ENCODE results near the gene RETREG3. TPM values are rescaled to one million over a fixed set of nuclear protein-coding genes. Genes with fewer than 3 reads are reported as not detected.

The RETREG3 gene
- total RNA-seq, 3 donors from 2014 or later (not counting 1 experiment from before 2014, with no cell fraction given), result 76.0 to 114 (median 101) TPM

DNA sequence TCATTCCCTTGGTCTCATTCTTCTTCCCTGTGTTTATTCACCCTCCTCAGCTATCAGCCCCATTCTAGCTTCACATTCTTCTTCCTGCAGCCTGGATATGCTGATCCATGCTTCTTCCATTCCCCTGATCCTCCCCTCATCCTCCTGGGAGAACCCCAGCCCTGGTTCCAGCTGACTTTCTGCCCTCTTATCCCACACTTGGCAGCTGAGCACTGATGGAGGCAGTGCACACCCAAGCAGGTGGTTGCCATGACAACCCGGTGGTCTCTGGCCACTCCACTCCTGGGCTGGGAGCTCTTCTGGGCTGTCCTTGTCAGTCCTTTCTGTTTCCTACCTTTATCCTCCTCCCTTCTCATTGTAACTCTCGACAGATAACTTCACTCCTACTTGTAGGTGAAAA lies 33.2 kb upstream of the RETREG3 start:
- Mint-ChIP-seq H3K36me3 (no peaks in the 10 kb centered on the region), H3K4me3 (no peak overlapping the region), H3K27ac (no peak overlapping the region), H3K4me1 (peaks cover 14 to 24% of the 10 kb centered on the region in 2 donors), H3K27me3 (ENCODE audit: low read depth in 2 of 2) (peaks cover 0 to 10% of the 10 kb centered on the region in 2 donors), H3K9me3 (no peaks in the 10 kb centered on the region)
- TF ChIP-seq, protein P1, sequence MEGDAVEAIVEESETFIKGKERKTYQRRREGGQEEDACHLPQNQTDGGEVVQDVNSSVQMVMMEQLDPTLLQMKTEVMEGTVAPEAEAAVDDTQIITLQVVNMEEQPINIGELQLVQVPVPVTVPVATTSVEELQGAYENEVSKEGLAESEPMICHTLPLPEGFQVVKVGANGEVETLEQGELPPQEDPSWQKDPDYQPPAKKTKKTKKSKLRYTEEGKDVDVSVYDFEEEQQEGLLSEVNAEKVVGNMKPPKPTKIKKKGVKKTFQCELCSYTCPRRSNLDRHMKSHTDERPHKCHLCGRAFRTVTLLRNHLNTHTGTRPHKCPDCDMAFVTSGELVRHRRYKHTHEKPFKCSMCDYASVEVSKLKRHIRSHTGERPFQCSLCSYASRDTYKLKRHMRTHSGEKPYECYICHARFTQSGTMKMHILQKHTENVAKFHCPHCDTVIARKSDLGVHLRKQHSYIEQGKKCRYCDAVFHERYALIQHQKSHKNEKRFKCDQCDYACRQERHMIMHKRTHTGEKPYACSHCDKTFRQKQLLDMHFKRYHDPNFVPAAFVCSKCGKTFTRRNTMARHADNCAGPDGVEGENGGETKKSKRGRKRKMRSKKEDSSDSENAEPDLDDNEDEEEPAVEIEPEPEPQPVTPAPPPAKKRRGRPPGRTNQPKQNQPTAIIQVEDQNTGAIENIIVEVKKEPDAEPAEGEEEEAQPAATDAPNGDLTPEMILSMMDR (IDR thresholded peaks at IDR 0.05), result no peak
- DNase-seq (no peak), ATAC-seq (no peak)
- Histone ChIP-seq H3K36me3 (ENCODE audit: control insufficient read depth, insufficient read depth, low read length) (no peaks in the 10 kb centered on the region), H3K4me3 (ENCODE audit: low read length) (no peak overlapping the region), H3K27ac (ENCODE audit: low read length) (no peak overlapping the region), H3K4me1 (ENCODE audit: control insufficient read depth, insufficient read depth, low read length) (peaks cover 22% of the 10 kb centered on the region), H3K27me3 (ENCODE audit: control insufficient read depth, insufficient read depth, low read length) (no peaks in the 10 kb centered on the region), H3K9me3 (ENCODE audit: control insufficient read depth, insufficient read depth, low read length) (no peaks in the 10 kb centered on the region)
- 42% methylated on average over 2 of the region's 2 CpGs for WGBS (ENCODE audit: insufficient coverage)
- intact Hi-C loops (cut with micrococcal nuclease), result no loop called here

DNA sequence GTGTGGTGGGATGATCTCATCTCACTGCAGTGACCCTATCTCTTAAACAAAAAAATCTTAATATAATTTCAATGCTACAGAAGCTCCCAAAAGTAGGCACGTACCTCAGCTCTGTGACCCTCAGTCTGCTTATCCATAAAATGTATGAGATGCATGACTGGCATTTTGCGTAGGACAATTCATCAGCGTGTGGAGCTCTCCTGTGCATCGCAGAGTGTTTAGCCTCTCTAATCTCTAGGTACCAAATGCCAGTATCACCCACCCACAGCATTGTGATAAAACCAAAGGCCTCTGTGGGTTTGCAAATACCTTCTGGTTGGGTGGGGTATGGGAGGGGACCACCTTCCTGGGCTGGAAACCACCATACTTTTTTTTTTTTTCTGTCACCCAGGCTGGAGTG lies 30.9 kb upstream of the RETREG3 start:
- peaks cover 0 to 7% of the 10 kb centered on the region in 2 donors for H3K27me3 Mint-ChIP-seq (ENCODE audit: low read depth in 2 of 2)
- Histone ChIP-seq H3K27ac (ENCODE audit: low read length) (no peak overlapping the region), H3K36me3 (ENCODE audit: control insufficient read depth, insufficient read depth, low read length) (no peaks in the 10 kb centered on the region), H3K27me3 (ENCODE audit: control insufficient read depth, insufficient read depth, low read length) (no peaks in the 10 kb centered on the region), H3K9me3 (ENCODE audit: control insufficient read depth, insufficient read depth, low read length) (no peaks in the 10 kb centered on the region), H3K4me1 (ENCODE audit: control insufficient read depth, insufficient read depth, low read length) (peaks cover 16% of the 10 kb centered on the region), H3K4me3 (ENCODE audit: low read length) (no peak overlapping the region)
- no peaks in the 10 kb centered on the region for H3K36me3 Mint-ChIP-seq
- TF ChIP-seq, protein P1 (IDR thresholded peaks at IDR 0.05), result no peak
- 97% methylated on average over 2 of the region's 4 CpGs for WGBS (ENCODE audit: insufficient coverage)
- no peak overlapping the region for H3K27ac Mint-ChIP-seq
- H3K4me1 Mint-ChIP-seq, result peaks cover 14 to 24% of the 10 kb centered on the region in 2 donors
- H3K9me3 Mint-ChIP-seq, result no peaks in the 10 kb centered on the region
- H3K4me3 Mint-ChIP-seq, result peak overlapping the region; percentile 53
- ATAC-seq (peak in 1 of 3 donors; percentile 53), DNase-seq (no peak)
- intact Hi-C loops (cut with micrococcal nuclease), result no loop called here

DNA sequence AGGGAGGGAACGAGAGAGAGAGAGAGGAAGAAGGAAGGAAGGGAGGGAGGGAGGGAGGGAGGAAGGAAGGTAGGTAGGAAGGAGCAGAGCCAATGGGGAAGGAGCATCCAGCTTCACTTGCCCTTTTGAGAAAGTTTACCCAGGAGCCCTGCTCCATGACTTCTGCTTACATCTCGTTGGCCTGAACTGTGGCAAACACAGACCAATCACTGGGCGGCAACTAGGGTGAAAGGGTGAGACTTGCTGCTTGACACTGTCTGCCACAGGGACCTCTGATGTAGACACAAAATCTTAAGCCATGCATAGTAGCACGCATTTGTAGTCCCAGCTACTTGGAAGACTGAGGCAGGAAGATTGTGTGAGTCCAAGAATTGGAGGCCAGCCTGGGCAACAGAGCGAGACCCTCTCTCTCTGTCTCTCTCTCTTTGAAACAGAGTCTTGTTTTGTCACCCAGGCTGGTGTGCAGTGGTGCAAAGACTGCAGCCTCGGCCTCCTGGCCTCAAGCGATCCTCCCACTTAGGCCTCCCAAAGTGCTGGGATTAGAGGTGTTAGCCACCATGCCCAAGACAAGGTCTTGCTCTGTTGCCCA lies 30.4 kb upstream of the RETREG3 start:
- WGBS (ENCODE audit: insufficient coverage), result 72% methylated on average over 6 of the region's 7 CpGs
- H3K27me3 Mint-ChIP-seq (ENCODE audit: low read depth in 2 of 2), result peaks cover 0 to 7% of the 10 kb centered on the region in 2 donors
- no peak overlapping the region for H3K27ac Mint-ChIP-seq
- no peaks in the 10 kb centered on the region for H3K9me3 Mint-ChIP-seq
- DNase-seq (no peak), ATAC-seq (peak in 2 of 3 donors; percentile 46 to 72)
- peaks cover 14 to 24% of the 10 kb centered on the region in 2 donors for H3K4me1 Mint-ChIP-seq
- TF ChIP-seq, protein P1 (IDR thresholded peaks at IDR 0.05), result no peak
- Histone ChIP-seq H3K4me3 (ENCODE audit: low read length) (no peak overlapping the region), H3K27ac (ENCODE audit: low read length) (no peak overlapping the region), H3K27me3 (ENCODE audit: control insufficient read depth, insufficient read depth, low read length) (no peaks in the 10 kb centered on the region), H3K36me3 (ENCODE audit: control insufficient read depth, insufficient read depth, low read length) (no peaks in the 10 kb centered on the region), H3K9me3 (ENCODE audit: control insufficient read depth, insufficient read depth, low read length) (no peaks in the 10 kb centered on the region), H3K4me1 (ENCODE audit: control insufficient read depth, insufficient read depth, low read length) (peaks cover 16% of the 10 kb centered on the region)
- H3K36me3 Mint-ChIP-seq, result no peaks in the 10 kb centered on the region
- H3K4me3 Mint-ChIP-seq, result peak overlapping the region; percentile 53
- intact Hi-C loops (cut with micrococcal nuclease), result no loop called here

DNA sequence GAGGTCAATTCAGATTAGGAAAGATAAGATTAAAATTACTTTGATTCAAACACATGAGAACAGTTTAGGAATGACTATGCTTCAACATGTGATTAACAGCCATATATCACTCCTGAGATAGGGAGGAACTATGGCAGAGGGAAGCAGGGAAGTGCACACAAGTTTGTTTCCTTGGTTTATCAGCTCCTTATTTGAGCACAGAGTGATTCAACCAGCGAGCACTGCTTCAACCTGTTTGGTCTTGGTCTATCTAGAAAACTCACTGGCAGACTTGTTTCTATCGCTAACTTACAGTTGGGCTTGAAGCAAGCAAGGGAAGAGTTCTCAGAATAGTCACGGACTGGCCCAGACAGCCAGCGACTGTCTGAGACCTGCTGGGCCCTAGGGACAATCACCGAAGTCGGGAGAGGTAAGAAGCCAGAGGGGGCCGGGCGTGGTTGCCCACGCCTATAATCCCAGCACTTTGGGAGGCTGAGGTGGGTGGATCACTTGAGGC lies 23.8 kb upstream of the RETREG3 start:
- no peaks in the 10 kb centered on the region for H3K9me3 ChIP-seq (ENCODE audit: control insufficient read depth, insufficient read depth, low read length)
- no peak for ATAC-seq
- H3K36me3 ChIP-seq (ENCODE audit: control insufficient read depth, insufficient read depth, low read length), result no peaks in the 10 kb centered on the region
- no peaks in the 10 kb centered on the region for H3K4me1 Mint-ChIP-seq
- no peak overlapping the region for H3K4me3 Mint-ChIP-seq
- H3K27ac Mint-ChIP-seq, result no peak overlapping the region
- no peaks in the 10 kb centered on the region for H3K27me3 ChIP-seq (ENCODE audit: control insufficient read depth, insufficient read depth, low read length)
- no peak overlapping the region for H3K4me3 ChIP-seq (ENCODE audit: low read length)
- H3K9me3 Mint-ChIP-seq, result no peaks in the 10 kb centered on the region
- intact Hi-C loops (cut with micrococcal nuclease), result no loop called here
- TF ChIP-seq, protein P1 (IDR thresholded peaks at IDR 0.05), result no peak
- H3K27ac ChIP-seq (ENCODE audit: low read length), result no peak overlapping the region
- H3K4me1 ChIP-seq (ENCODE audit: control insufficient read depth, insufficient read depth, low read length), result no peaks in the 10 kb centered on the region
- DNase-seq, result no peak
- no peaks in the 10 kb centered on the region for H3K27me3 Mint-ChIP-seq (ENCODE audit: low read depth in 2 of 2)
- no peaks in the 10 kb centered on the region for H3K36me3 Mint-ChIP-seq
- 91% methylated on average over 9 of the region's 9 CpGs for WGBS (ENCODE audit: insufficient coverage)

Data from natural killer cell (primary cell).